Measurements from ENCODE around the gene ZNF684.

Gene ZNF684

GRCh38 chr1:40575336-40575735, 43.9 kb downstream of the ZNF684 start:
- DNase-seq, result no peak

GRCh38 chr1:40582116-40582515, 50.7 kb downstream of the ZNF684 start:
- no peak for DNase-seq

GRCh38 chr1:40583980-40584379, 52.5 kb downstream of the ZNF684 start:
- DNase-seq, result no peak

- DNase-seq, result no peak
Observed at GRCh38 chr1:40588586-40588985, 57.1 kb downstream of the ZNF684 start.

GRCh38 chr1:40592107-40592803, 60.8 kb downstream of the ZNF684 start:
- DNase-seq, result no peak

- DNase-seq, result no peak
Observed at GRCh38 chr1:40593449-40594186, 62.2 kb downstream of the ZNF684 start.

GRCh38 chr1:40594187-40594531, 62.7 kb downstream of the ZNF684 start:
- no peak for DNase-seq

GRCh38 chr1:40595623-40596022, 64.2 kb downstream of the ZNF684 start:
- no peak for DNase-seq

Measured in stimulated activated naive CD4-positive, alpha-beta T cell treated with Interleukin-2 at 50 U/mL for 16 hours (primary cell).